Measurements from ENCODE around the gene HNMT.
"Not testable (repeated sequence)": the region's sequence is repeated elsewhere in the genome, so short reads cannot be mapped to it uniquely, and the experiment has no call there.

The HNMT gene

DNA sequence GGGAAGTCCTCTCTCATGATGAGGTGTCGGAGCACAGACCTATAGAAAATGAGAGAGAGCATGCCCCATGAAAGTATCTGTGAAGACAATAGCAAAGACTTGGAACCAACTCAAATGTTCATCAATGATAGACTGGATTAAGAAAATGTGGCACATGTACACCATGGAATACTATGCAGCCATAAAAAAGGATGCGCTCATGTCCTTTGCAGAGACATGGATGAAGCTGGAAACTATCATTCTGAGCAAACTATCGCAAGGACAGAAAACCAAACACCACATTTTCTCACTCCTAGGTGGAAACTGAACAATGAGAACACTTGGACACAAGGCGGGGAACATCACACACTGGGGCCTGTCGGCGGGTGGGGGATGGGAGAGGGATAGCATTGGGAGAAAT is 79.3 kb downstream of the HNMT start:
- not testable (repeated sequence) for DNase-seq (ENCODE audit: low spot score)

DNA sequence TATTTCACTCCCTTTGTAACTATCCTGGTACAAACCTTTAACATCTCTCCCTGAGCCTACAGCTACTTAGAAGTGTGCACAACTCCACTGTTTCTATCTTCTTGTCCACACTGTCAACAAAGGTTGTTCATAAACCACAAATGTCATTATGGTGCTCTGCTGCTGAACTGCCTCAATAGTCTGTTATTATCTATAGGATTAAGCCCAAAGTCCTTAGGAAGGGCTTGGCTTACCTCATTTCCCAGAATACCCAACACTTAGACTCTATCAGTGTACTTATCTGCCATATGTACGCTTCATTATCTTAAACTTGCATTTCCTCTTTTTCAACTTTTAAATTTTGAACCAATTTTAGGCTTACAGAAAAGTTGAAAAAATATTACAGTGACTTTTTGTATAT is 94.2 kb downstream of the HNMT start:
- no peak for DNase-seq (ENCODE audit: low spot score)

DNA sequence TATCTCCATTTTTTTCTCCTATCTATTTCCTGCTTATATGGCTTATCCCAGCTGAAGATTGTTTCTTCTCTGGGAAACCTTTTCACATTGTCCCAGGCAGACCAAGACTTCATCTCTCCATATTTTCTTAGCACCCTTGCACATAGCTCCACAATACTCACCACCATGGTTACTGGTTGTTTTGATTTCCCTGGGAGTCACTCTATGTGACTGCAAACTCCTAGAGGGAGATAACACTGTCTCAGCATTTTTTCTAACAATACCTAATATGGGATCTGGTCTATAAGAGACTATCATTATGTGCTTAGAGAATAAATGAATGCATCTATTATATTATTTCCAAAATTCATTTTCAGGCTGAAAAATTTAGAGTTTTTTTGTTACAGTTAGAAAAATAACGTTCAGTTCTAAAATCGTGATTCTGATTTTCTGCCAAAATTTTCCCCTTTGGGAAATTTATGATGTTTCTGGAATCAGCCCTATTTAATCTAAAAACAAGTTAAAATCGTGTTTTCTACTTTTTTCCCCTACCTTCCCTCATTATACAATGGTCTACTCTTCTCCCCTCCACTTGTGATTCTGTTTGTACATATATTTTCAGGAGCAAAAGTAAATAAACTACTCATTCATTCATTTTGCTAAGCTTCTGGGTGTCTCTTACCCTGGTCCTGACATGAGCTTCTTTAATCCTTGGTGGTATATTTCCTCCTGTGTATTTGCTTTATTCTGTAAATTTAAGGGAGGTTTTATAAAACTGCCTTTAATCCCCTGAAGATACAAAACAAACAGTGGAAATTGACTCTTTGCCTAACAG is 95.4 kb downstream of the HNMT start:
- DNase-seq (ENCODE audit: low spot score): no peak

DNA sequence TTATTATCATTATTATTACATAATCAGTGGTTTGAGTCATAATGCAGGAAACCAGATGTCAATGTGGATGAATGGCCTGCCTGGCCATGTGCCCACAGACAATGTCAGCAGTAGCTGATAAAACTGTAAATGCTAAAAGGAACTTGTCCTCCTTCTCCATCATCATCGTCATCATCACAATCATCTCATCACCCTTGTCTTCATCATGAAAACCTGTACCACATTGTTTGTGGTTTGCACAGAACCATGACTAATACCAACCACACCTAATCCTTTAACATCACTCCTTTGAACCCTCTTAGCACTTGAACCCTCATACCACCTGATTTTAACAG is 96.0 kb downstream of the HNMT start:
- no peak for DNase-seq (ENCODE audit: low spot score)

DNA sequence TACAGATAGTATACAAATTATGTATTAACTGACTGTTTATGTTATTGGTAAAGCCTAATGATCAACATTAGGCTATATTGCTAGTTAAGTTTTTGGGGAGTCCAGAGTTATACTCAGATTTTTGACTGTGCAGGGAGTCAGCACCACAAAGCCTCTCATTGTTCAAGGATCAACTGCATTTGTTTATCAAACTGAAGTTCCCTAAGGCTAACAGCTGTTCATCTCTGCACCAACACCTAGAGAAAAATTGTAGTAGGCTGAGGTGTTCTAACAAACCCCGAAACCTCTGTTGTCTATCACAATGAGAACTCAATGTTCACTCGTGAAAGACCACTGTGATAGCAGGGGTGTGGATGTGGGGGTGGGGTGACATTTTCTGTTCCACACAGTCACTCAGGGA is 97.7 kb downstream of the HNMT start:
- no peak for DNase-seq (ENCODE audit: low spot score)

DNA sequence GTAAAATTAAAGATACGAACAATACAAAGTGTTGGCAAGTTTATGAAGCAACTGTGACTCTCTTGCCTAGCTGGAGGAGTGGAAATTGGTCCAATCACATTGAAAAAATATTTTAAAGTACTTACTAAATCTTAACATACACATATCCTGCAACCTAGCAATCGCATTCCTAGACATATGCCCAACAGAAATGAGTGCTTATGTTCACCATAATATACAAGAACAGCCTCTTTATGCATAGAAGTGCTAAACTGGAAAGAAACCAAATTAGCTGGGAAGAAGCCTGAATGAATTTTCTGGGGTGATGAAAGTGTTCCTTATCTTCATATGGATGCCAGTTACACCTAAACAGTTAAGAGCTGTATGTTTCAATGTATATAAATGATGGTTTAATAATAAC is 98.9 kb downstream of the HNMT start:
- no peak for DNase-seq (ENCODE audit: low spot score)
